Testis (tissue), 3 donors: ENCODE results near the gene NXPE4. TPM values are rescaled to one million over a fixed set of nuclear protein-coding genes. Genes with fewer than 3 reads are reported as not detected.
"Not testable (repeated sequence)": the region's sequence is repeated elsewhere in the genome, so short reads cannot be mapped to it uniquely, and the experiment has no call there.

Experiments used
- DNase-seq: peaks from one replicate; pipeline ENCODE4 v3.0.0-alpha.2; 2019
- H3K27ac ChIP-seq, 2 donors: fragments of 200-600 bp; sonication (generic); one replicate each; pipeline ENCODE4 v1.5.1; 2019
- H3K27me3 ChIP-seq: fragments of 200-600 bp; sonication (generic); one replicate; pipeline ENCODE4 v1.5.1; 2019
- H3K36me3 ChIP-seq: fragments of 200-600 bp; sonication (generic); one replicate; pipeline ENCODE4 v1.5.1; 2017; ENCODE audit warnings: low read depth; ENCODE audit errors: missing control alignments
- H3K4me1 ChIP-seq: fragments of 200-600 bp; sonication (generic); one replicate; pipeline ENCODE4 v1.5.1; 2019
- H3K4me3 ChIP-seq, 2 donors: fragments of 200-600 bp; sonication (generic); one replicate each; pipeline ENCODE4 v1.5.1; 2017 to 2019
- H3K9me3 ChIP-seq: fragments of 200-600 bp; sonication (generic); one replicate; pipeline ENCODE4 v1.5.1; 2017
- CTCF ChIP-seq, 3 experiments: fragments of 450-650 bp in 2 of 3; fragments of 200-600 bp in 1 of 3; sonication (generic) in 1 of 3; IDR thresholded peaks; one replicate each; pipeline ENCODE4 v1.5.1; 2016 to 2019; ENCODE audit warnings: antibody characterized with exemption in 3 of 3, mild to moderate bottlenecking in 2 of 3, moderate library complexity in 1 of 3
- POLR2A ChIP-seq: fragments of 450-650 bp; IDR thresholded peaks from one replicate; pipeline ENCODE4 v1.6.1; 2017; ENCODE audit warnings: antibody characterized with exemption, mild to moderate bottlenecking, moderate library complexity
- WGBS, 2 donors: methylation state at CpG; one replicate each; pipeline ENCODE4 v1.1.5; 2018; 5-methylcytosine and 5-hydroxymethylcytosine counted together
- intact Hi-C: fragments of 100-400 bp; cut with DNase I; formaldehyde crosslinking; loops from one replicate; pipeline ENCODE4 v1.15.1; 2023; ENCODE audit warnings: low total_unique reads
- polyA plus RNA-seq: library from polyadenylated mRNA; stranded (reverse); fragments of 350-450 nt; fragmentation: Illumina TruSeq; extraction: RNeasy Lipid Tissue Mini Kit (QIAGEN cat#74804); gene quantifications from one replicate; pipeline ENCODE4 v1.2.3, GENCODE V29; 2014; ENCODE audit warnings: low read depth, low replicate concordance; ENCODE audit not compliant: insufficient read depth
- total RNA-seq, 2 donors: library from RNA; depleted of rRNA; stranded (reverse); fragments of >200 nt; gene quantifications; one replicate each; pipeline ENCODE4 v1.2.3, GENCODE V29; 2016

The NXPE4 gene
- total and polyA plus RNA-seq, 3 donors from 2014 or later, result not detected

DNA sequence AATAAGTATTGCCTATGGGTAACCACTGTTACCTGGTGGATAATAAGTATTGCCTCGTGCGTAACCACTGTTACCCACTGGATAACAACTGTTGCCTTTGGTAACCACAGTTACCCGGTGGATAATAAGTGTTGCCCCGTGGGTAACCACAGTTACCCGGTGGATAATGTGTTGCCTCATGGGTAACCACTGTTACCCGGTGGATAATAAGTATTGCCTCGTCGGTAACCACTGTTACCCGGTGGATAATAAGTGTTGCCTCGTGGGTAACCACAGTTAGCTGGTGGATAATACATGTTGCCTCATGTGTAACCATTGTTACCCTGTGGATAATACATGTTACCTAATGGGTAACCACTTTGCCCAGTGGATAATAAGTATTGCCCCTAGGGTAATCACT lies 9.8 kb upstream of the NXPE4 start:
- DNase-seq, result no peak
- no peak overlapping the region for H3K27ac ChIP-seq
- no peaks in the 10 kb centered on the region for H3K4me1 ChIP-seq
- no peaks in the 10 kb centered on the region for H3K9me3 ChIP-seq
- WGBS, 2 donors, result 84 to 87% methylated on average over 10 of the region's 10 CpGs
- TF ChIP-seq CTCF (IDR thresholded peaks at IDR 0.05), result no peak
- no peak for TF ChIP-seq POLR2A
- H3K27me3 ChIP-seq, result no peaks in the 10 kb centered on the region
- H3K36me3 ChIP-seq, result no peaks in the 10 kb centered on the region
- intact Hi-C loops, result no loop called here
- H3K4me3 ChIP-seq, result no peak overlapping the region

DNA sequence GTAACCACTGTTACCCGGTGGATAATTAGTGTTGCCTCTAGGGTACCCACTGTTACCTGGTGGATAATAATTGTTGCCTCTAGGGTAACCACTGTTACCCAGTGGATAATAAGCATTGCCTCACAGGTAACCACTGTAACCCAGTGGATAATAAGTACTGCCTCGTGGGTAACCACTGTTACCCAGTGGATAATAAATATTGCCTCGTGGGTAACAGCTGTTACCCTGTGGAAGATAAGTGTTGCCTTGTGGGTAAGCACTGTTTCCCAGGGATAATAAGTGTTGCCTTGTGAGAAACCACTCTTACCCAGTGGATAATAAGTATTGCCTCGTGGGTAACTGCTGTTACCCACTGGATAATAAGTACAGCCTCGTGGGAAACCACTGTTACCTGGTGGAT lies 9.3 kb upstream of the NXPE4 start:
- intact Hi-C loops, result no loop called here
- H3K27ac ChIP-seq, result no peak overlapping the region
- H3K4me3 ChIP-seq, result no peak overlapping the region
- H3K9me3 ChIP-seq, result no peaks in the 10 kb centered on the region
- WGBS, 2 donors, result 66 to 74% methylated on average over 5 of the region's 5 CpGs
- no peak for DNase-seq
- no peaks in the 10 kb centered on the region for H3K27me3 ChIP-seq
- H3K4me1 ChIP-seq, result no peaks in the 10 kb centered on the region
- no peak for TF ChIP-seq CTCF (IDR thresholded peaks at IDR 0.05)
- no peak for TF ChIP-seq POLR2A
- no peaks in the 10 kb centered on the region for H3K36me3 ChIP-seq

DNA sequence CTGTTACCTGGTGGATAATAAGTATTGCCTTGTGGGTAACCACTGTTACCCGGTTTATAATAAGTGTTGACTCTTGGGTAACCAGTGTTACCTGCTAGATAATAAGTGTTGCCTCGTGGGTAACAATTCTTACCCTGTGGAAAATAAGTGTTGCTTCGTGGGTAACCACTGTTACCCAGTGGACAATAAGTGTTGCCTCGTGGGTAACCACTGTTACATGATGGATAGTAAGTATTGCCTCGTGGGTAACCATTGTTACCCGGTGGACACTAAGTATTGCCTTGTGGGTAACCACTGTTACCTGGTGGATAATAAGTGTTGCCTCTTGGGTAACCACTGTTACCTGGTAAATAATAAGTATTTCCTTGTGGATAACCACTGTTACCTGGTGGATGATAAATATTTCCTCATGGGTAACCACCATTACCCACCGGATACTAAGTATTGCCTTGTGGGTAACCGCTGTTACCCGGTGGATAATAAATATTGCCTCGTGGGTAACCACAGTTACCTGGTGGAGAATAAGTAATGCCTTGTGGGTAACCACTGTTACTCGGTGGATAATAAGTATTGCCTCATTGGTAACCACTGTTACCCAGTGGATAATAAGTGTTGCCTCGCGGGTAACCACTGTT lies 8.7 kb upstream of the NXPE4 start:
- no peaks in the 10 kb centered on the region for H3K36me3 ChIP-seq
- WGBS, 2 donors, result 81% methylated on average over 13 of the region's 13 CpGs
- H3K4me3 ChIP-seq, result no peak overlapping the region
- no peaks in the 10 kb centered on the region for H3K27me3 ChIP-seq
- TF ChIP-seq CTCF (IDR thresholded peaks at IDR 0.05), result no peak
- no peak for TF ChIP-seq POLR2A
- intact Hi-C loops, result no loop called here
- no peaks in the 10 kb centered on the region for H3K9me3 ChIP-seq
- no peaks in the 10 kb centered on the region for H3K4me1 ChIP-seq
- no peak overlapping the region for H3K27ac ChIP-seq
- no peak for DNase-seq

DNA sequence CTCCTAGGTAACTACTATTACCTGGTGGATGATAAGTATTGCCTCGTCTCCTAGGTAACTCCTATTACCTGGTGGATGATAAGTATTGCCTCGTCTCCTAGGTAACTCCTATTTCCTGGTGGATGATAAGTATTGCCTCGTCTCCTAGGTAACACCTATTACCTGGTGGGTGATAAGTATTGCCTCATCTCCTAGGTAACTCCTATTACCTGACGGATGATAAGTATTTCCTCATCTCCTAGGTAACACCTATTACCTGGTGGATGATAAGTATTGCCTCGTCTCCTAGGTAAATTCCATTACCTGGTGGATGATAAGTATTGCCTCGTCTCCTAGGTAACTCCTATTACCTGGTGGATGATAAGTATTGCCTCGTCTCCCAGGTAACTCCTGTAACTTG lies 7.6 kb upstream of the NXPE4 start:
- H3K9me3 ChIP-seq, H3K36me3 ChIP-seq, H3K27me3 ChIP-seq, H3K4me1 ChIP-seq, H3K4me3 ChIP-seq, H3K27ac ChIP-seq, intact Hi-C loops, DNase-seq: not testable (repeated sequence)
- 70 to 80% methylated on average over 7 of the region's 7 CpGs for WGBS, 2 donors

DNA sequence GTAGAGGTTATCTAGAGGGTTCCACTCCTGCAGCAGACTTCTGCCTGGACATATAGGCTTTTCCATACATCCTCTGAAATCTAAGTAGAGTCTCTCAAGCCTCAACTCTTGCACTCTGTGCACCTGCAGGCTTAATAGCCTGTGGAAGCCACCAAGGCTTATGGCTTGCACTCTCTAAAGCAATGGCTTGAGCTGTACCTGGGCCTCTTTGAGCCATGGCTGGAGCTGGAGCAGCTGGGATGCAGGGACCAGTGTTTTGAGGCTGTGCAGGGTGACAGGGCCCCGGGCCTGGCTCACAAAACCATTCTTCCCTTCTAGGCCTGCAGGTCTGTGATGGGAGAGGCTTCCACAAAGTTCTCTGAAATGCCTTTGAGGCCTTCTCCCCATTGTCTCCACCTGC lies 2.9 kb upstream of the NXPE4 start:
- DNase-seq, result no peak
- intact Hi-C loops, result no loop called here

More for the DNA sequence above, 2.9 kb upstream of the NXPE4 start:
- H3K27ac ChIP-seq, result no peak overlapping the region
- 89 to 90% methylated on average over 1 of the region's 1 CpG for whole genome bisulfite sequencing, 2 donors
- H3K4me1 ChIP-seq, result no peaks in the 10 kb centered on the region
- H3K36me3 ChIP-seq, result no peaks in the 10 kb centered on the region
- H3K9me3 ChIP-seq, result no peaks in the 10 kb centered on the region
- H3K27me3 ChIP-seq, result no peaks in the 10 kb centered on the region
- TF ChIP-seq CTCF (IDR thresholded peaks at IDR 0.05), result no peak
- no peak for TF ChIP-seq POLR2A
- H3K4me3 ChIP-seq, result no peak overlapping the region
